ENCODE measurements around the gene BBS12.

- TF ChIP-seq POLR2AphosphoS5 (IDR thresholded peaks at IDR 0.05) (no peak), CTCF (IDR thresholded peaks at IDR 0.05) (no peak), POLR2A (IDR thresholded peaks at IDR 0.05) (no peak)
Observed at GRCh38 chr4:122709236-122709635, 23.3 kb upstream of the BBS12 start.

Data from upper lobe of left lung (tissue), 4 donors.